NT2/D1 (cell line): ENCODE results near the gene CDH13.

Experiments used
- SUZ12 ChIP-seq: IDR thresholded peaks from 2 replicates; pipeline ENCODE4 v1.6.1; 2011; ENCODE audit not compliant: insufficient read length, insufficient read depth; ENCODE audit errors: extremely low read depth
- YY1 ChIP-seq: IDR thresholded peaks from 2 replicates; pipeline ENCODE4 v1.6.1; 2011; ENCODE audit not compliant: insufficient read length, insufficient read depth
- ZNF274 ChIP-seq: IDR thresholded peaks from 2 replicates; pipeline ENCODE4 v1.6.1; 2011; ENCODE audit warnings: mild to moderate bottlenecking, low read depth, low read length

DNA sequence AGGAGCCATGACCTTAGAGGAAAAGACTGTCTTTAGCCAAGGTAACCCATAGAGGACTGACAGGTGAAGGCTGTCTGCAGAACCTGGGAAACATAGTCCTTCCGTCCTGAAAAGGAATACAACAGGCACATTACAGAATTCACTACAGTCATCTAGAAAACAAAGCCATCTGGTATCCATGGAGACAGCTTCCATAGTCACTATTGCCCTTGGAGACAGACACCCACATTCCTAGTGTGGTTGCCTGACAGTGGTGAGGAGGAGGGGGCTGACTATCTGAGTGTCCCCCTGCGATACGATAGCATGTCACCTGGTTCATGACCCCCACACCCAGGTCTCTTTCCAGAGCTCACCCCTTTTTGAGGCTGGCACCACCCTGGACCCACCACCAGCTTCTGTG, 254.7 kb downstream of the CDH13 start:
- TF ChIP-seq YY1 (no peak), SUZ12 (no peak), ZNF274 (no peak)
